Stomach (tissue), 9 donors: ENCODE results near the gene AUH. TPM values are rescaled to one million over a fixed set of nuclear protein-coding genes. Genes with fewer than 3 reads are reported as not detected.

ENCODE experiments used
- DNase-seq, 2 donors: peaks; one replicate each; pipeline versions ENCODE4 v3.0.0 to v3.0.0-alpha.2; 2013 to 2019
- H3K27ac ChIP-seq, 5 donors: fragments of 200-600 bp in 4 of 5; sonication (generic) in 4 of 5; one replicate each; pipeline ENCODE4 v1.5.1; 2013 to 2019; ENCODE audit warnings: mild to moderate bottlenecking in 1 of 5, moderate library complexity in 1 of 5
- H3K27me3 ChIP-seq, 3 donors: fragments of 200-600 bp; sonication (generic); one replicate each; pipeline ENCODE4 v1.5.1; 2017 to 2019; ENCODE audit warnings: mixed run types in 1 of 3
- H3K36me3 ChIP-seq, 4 donors: fragments of 200-600 bp; sonication (generic); 1 replicate in 3 of 4; 2 replicates in 1 of 4; pipeline ENCODE4 v1.5.1; 2016 to 2019
- H3K4me1 ChIP-seq, 4 donors: fragments of 200-600 bp; sonication (generic); one replicate each; pipeline ENCODE4 v1.5.1; 2016 to 2019
- H3K4me3 ChIP-seq, 4 donors: fragments of 200-600 bp; sonication (generic) in 3 of 4; one replicate each; pipeline ENCODE4 v1.5.1; 2016 to 2019; ENCODE audit warnings: mild to moderate bottlenecking in 1 of 4
- H3K9me3 ChIP-seq, 4 donors: fragments of 200-600 bp; sonication (generic); one replicate each; pipeline ENCODE4 v1.5.1; 2016 to 2019
- EP300 ChIP-seq: sonication (generic); formaldehyde crosslinking; IDR thresholded peaks from one replicate; pipeline ENCODE4 v1.6.1; 2017; ENCODE audit warnings: antibody characterized with exemption
- POLR2A ChIP-seq, 4 donors: fragments of 450-650 bp; IDR thresholded peaks; one replicate each; pipeline ENCODE4 v1.6.1; 2016; ENCODE audit warnings: antibody characterized with exemption in 4 of 4, control low read depth in 2 of 4, mild to moderate bottlenecking in 1 of 4, moderate library complexity in 1 of 4
- POLR2AphosphoS5 ChIP-seq, 3 donors: sonication (generic); formaldehyde crosslinking; IDR thresholded peaks; one replicate each; pipeline ENCODE4 v1.6.1; 2016; ENCODE audit warnings: antibody characterized with exemption in 3 of 3
- WGBS, 5 donors: extraction: QIAGEN DNeasy Blood & Tissue Kit in 3 of 5; methylation state at CpG; one replicate each; pipeline versions ENCODE4 v1.1.5 to v1.1.7; 2013 to 2018; 5-methylcytosine and 5-hydroxymethylcytosine counted together
- intact Hi-C: fragments of 100-400 bp; cut with DNase I; formaldehyde crosslinking; loops from one replicate; pipeline ENCODE4 v1.15.1; 2023; ENCODE audit warnings: low total_unique reads
- polyA plus RNA-seq, 3 donors: library from polyadenylated mRNA; stranded (reverse); fragments of 200-250 nt; gene quantifications; one replicate each; pipeline ENCODE4 v1.2.3, GENCODE V29; 2013
- total RNA-seq, 5 donors: library from RNA; depleted of rRNA; stranded (reverse); fragments of >200 nt; gene quantifications; one replicate each; pipeline versions ENCODE4 v1.1.0 to v1.2.3, GENCODE V29; 2014 to 2016
- TF ChIP-seq, protein P1 (sequence below), 7 experiments: fragments of 450-650 bp in 4 of 7; fragments of 200-600 bp in 3 of 7; sonication (generic) in 3 of 7; IDR thresholded peaks; one replicate each; pipeline ENCODE4 v1.5.1; 2016 to 2019; ENCODE audit warnings: antibody characterized with exemption in 7 of 7, control low read depth in 2 of 7, mild to moderate bottlenecking in 1 of 7
- donor health status: healthy with polysubstance abuse.
- donor health status: Bipolar disorder and iron deficiency.
- donor health status: healthy.

AUH gene
- total and polyA plus RNA-seq, 8 donors, result 5.8 to 331 (median 24.5) TPM

DNA sequence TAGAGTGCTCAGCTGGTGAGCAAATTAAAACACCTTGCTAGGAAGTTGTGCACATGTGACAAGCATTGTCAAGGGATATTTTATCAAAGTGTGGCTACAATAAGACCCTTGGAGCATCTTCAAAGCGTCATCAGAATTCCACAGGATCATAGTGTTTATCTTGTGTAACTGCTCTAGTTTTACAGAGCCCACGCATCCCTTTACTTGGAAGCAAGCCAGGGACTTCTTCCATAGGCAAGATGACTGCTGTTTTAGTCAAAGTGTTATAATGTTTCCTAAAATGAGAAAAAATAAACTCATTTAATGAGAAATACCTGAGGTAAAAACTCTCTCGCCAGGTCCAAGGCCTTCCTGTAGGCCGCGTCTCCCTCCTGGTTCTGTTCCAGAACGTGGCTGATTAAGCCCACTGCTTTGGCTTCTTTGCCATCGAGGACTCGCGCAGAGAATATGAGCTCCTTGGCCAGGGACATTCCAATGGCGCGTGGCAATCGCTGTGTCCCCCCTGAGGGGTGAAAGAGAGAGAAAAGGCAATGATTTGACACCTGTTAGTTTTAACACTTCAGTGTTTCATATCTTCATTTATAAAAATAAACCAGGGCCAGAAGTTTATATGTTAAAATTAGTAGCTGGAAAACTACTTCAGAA is 141.1 kb downstream of the AUH start:
- DNase-seq, result peak in 1 of 2 donors; percentile 43
- TF ChIP-seq POLR2AphosphoS5 (IDR thresholded peaks at IDR 0.05), result no peak
- no peak for TF ChIP-seq EP300
- no peak for TF ChIP-seq POLR2A (IDR thresholded peaks at IDR 0.05)
- TF ChIP-seq, protein P1, sequence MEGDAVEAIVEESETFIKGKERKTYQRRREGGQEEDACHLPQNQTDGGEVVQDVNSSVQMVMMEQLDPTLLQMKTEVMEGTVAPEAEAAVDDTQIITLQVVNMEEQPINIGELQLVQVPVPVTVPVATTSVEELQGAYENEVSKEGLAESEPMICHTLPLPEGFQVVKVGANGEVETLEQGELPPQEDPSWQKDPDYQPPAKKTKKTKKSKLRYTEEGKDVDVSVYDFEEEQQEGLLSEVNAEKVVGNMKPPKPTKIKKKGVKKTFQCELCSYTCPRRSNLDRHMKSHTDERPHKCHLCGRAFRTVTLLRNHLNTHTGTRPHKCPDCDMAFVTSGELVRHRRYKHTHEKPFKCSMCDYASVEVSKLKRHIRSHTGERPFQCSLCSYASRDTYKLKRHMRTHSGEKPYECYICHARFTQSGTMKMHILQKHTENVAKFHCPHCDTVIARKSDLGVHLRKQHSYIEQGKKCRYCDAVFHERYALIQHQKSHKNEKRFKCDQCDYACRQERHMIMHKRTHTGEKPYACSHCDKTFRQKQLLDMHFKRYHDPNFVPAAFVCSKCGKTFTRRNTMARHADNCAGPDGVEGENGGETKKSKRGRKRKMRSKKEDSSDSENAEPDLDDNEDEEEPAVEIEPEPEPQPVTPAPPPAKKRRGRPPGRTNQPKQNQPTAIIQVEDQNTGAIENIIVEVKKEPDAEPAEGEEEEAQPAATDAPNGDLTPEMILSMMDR (IDR thresholded peaks at IDR 0.05), result no peak
- intact Hi-C loops, result no loop called here
- no peak overlapping the region for H3K4me3 ChIP-seq
- H3K36me3 ChIP-seq, result peaks cover 0 to 32% (median 26%) of the 10 kb centered on the region in 4 donors
- peak overlapping the region in 4 of 5 donors; percentile 28 to 52 (median 46) for H3K27ac ChIP-seq
- H3K9me3 ChIP-seq, result no peaks in the 10 kb centered on the region
- no peaks in the 10 kb centered on the region for H3K27me3 ChIP-seq
- WGBS, 5 donors, result 82 to 91% (median 89%) methylated on average over 12 of the region's 12 CpGs
- H3K4me1 ChIP-seq, result peaks cover 0 to 6% (median 2%) of the 10 kb centered on the region in 4 donors

DNA sequence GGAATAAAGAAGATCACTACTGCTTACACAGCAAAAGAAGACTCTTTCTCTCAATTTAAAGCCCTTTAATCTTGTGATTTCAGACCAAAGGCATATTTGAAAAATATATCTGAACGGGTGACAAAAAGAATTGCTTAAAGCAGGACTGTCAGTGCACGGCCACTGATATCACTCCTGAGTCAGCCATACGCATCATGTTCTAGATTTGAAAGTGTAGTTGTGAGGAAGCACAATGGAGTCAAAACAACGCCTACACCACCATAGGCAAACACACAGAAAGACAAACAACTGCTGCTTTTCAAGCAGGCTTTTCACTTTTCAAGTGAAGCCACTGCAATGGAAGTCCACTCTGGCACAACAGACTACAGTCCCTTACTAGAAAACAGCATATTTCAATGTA is 141.7 kb downstream of the AUH start:
- H3K36me3 ChIP-seq, result peaks cover 0 to 32% (median 26%) of the 10 kb centered on the region in 4 donors
- H3K9me3 ChIP-seq, result no peaks in the 10 kb centered on the region
- H3K4me3 ChIP-seq, result no peak overlapping the region
- peak in 1 of 2 donors; percentile 22 for DNase-seq
- peak overlapping the region in 4 of 5 donors; percentile 28 to 52 (median 46) for H3K27ac ChIP-seq
- intact Hi-C loops, result no loop called here
- 47 to 76% (median 68%) methylated on average over 4 of the region's 4 CpGs for WGBS, 5 donors
- TF ChIP-seq, protein P1 (IDR thresholded peaks at IDR 0.05), result no peak
- no peak for TF ChIP-seq EP300
- no peak for TF ChIP-seq POLR2A (IDR thresholded peaks at IDR 0.05)
- no peak for TF ChIP-seq POLR2AphosphoS5 (IDR thresholded peaks at IDR 0.05)
- H3K4me1 ChIP-seq, result peaks cover 0 to 6% (median 2%) of the 10 kb centered on the region in 4 donors
- no peaks in the 10 kb centered on the region for H3K27me3 ChIP-seq

DNA sequence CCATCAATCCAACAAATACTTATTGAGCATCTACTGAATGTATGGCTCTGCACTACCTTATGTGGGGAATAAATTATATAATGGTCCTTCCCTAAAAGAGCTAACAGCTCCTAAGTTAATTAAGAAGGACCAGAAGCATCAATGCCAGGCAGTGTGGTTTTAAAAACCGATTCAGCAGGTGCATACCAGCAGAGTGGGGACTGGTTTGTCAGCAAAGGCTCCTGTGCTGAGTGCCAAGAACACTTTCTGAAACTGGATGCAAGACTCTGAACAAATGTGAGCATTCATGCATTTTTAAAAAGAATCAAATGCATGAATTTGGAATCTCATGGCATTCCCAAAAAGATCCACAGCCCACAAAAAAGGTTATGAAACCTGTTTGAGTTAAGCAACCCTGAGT is 142.2 kb downstream of the AUH start:
- 44 to 76% (median 63%) methylated on average over 1 of the region's 1 CpG for WGBS, 5 donors
- Histone ChIP-seq H3K4me3 (no peak overlapping the region), H3K27ac (peak overlapping the region in 3 of 5 donors; percentile 28 to 51 (median 40)), H3K36me3 (peaks cover 0 to 32% (median 26%) of the 10 kb centered on the region in 4 donors), H3K4me1 (peaks cover 0 to 6% (median 2%) of the 10 kb centered on the region in 4 donors), H3K9me3 (no peaks in the 10 kb centered on the region), H3K27me3 (no peaks in the 10 kb centered on the region)
- no peak for TF ChIP-seq EP300
- TF ChIP-seq POLR2A (IDR thresholded peaks at IDR 0.05), result no peak
- no peak for TF ChIP-seq POLR2AphosphoS5 (IDR thresholded peaks at IDR 0.05)
- TF ChIP-seq, protein P1 (IDR thresholded peaks at IDR 0.05), result no peak
- no peak for DNase-seq
- intact Hi-C loops, result no loop called here

DNA sequence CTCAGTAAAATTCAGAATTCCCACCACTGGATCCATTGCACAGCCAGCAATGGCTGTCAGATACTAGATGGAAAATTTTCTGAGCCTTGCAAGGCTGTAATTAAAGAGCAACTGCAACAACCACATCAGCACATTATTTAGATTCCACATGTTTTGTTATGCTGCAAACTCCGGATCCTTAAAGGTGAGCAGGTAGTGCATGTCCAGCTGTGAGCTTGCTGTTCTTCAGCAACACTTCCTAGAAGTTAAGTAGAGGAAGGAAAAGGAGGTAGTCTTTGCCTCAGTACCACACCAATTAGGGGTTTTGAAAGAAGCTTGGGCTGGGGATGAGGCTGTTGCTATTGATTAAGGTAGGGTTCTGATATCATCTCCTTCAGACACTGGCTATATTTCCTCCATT is 144.3 kb downstream of the AUH start:
- no peak for TF ChIP-seq POLR2A (IDR thresholded peaks at IDR 0.05)
- TF ChIP-seq, protein P1 (IDR thresholded peaks at IDR 0.05), result no peak
- TF ChIP-seq EP300, result no peak
- no peak for TF ChIP-seq POLR2AphosphoS5 (IDR thresholded peaks at IDR 0.05)
- Histone ChIP-seq H3K4me1 (peaks cover 0 to 15% (median 9%) of the 10 kb centered on the region in 4 donors), H3K27me3 (no peaks in the 10 kb centered on the region), H3K9me3 (no peaks in the 10 kb centered on the region), H3K4me3 (no peak overlapping the region), H3K36me3 (peaks cover 0 to 32% (median 26%) of the 10 kb centered on the region in 4 donors), H3K27ac (no peak overlapping the region)
- intact Hi-C loops, result no loop called here
- WGBS, 5 donors, result 93 to 100% (median 97%) methylated on average over 1 of the region's 1 CpG
- no peak for DNase-seq
